Skeletal muscle satellite cell (primary cell): Measurements from ENCODE around the gene OPN1MW3.

ENCODE experiments used
- H3K27me3 ChIP-seq: 2 replicates; pipeline ENCODE4 v1.7.0; 2013; ENCODE audit warnings: low read length; ENCODE audit not compliant: control insufficient read depth, insufficient read depth
- H3K36me3 ChIP-seq: 2 replicates; pipeline ENCODE4 v1.7.0; 2013; ENCODE audit warnings: mild to moderate bottlenecking, control low read depth, low read length; ENCODE audit not compliant: insufficient read depth
- H3K4me1 ChIP-seq: 2 replicates; pipeline ENCODE4 v1.7.0; 2013; ENCODE audit warnings: low read length; ENCODE audit not compliant: control insufficient read depth, insufficient read depth
- H3K4me2 ChIP-seq: 2 replicates; pipeline ENCODE4 v1.7.0; 2013; ENCODE audit warnings: mild to moderate bottlenecking, low read length
- H3K4me3 ChIP-seq: 2 replicates; pipeline ENCODE4 v1.7.0; 2013; ENCODE audit warnings: low read length
- H3K9ac ChIP-seq: 2 replicates; pipeline ENCODE4 v1.7.0; 2013; ENCODE audit warnings: mild to moderate bottlenecking, low read depth, low read length, moderate library complexity
- H3K9me3 ChIP-seq: replicated peaks from 2 replicates; pipeline ENCODE4 v1.7.0; 2013; ENCODE audit warnings: mild to moderate bottlenecking, control low read depth, low read length

The OPN1MW3 gene

DNA sequence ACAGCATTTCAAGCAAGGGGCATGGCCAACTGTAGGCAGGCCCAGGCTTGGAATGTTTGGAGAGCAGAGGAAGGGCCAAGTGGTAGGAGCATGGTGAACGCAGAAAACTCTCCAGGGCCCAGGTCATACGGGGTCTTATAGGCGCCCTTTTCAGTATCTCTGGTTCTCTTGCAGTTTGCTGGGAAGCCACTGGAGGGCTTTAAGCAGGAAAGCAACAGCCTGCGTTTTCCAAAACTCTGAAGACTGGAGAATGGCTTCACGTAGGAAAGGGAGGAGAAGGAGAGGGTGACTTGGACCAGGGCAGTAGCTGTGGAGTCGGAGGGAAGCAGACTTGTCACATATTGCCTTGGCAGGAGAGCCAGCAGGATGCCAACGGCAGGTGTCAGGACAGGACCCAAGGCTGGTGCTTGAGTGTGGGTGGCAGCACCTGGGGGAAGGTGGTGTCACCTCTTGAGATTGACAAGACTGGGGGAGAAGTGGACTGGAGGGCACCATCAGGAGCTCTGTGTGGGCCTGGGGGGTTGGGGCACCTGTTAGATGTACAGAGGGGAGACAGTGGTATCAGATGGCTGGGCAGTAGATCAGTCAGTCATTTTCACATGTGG, 60.1 kb downstream of the OPN1MW3 start:
- no peak overlapping the region for H3K9ac ChIP-seq
- H3K27me3 ChIP-seq = peaks cover 17% of the 10 kb centered on the region
- no peaks in the 10 kb centered on the region for H3K36me3 ChIP-seq
- H3K9me3 ChIP-seq = no peaks in the 10 kb centered on the region
- no peak overlapping the region for H3K4me3 ChIP-seq
- no peaks in the 10 kb centered on the region for H3K4me1 ChIP-seq
- no peak overlapping the region for H3K4me2 ChIP-seq

GRCh38 chrX:154320406-154320805, 63.0 kb downstream of the OPN1MW3 start:
- H3K4me2 ChIP-seq = no peak overlapping the region
- H3K9me3 ChIP-seq = no peaks in the 10 kb centered on the region
- no peak overlapping the region for H3K4me3 ChIP-seq
- peaks cover 32% of the 10 kb centered on the region for H3K27me3 ChIP-seq
- H3K4me1 ChIP-seq = no peaks in the 10 kb centered on the region
- H3K9ac ChIP-seq = no peak overlapping the region
- H3K36me3 ChIP-seq = no peaks in the 10 kb centered on the region
